GM18907 (cell line): ENCODE measurements around the gene AOPEP.
"Not testable (repeated sequence)": the region's sequence is repeated elsewhere in the genome, so short reads cannot be mapped to it uniquely, and the experiment has no call there.

Source experiments
- ATAC-seq: cut with Tn5 transposase; IDR thresholded peaks from one replicate; pipeline ENCODE4 v1.9.1; 2021; ENCODE audit warnings: mild to moderate bottlenecking, moderate library complexity; ENCODE audit not compliant: unreplicated experiment

AOPEP gene

GRCh38 chr9:94840738-94841137 is 114.2 kb downstream of the AOPEP start:
- no peak for ATAC-seq

GRCh38 chr9:94843134-94843533 is 116.6 kb downstream of the AOPEP start:
- ATAC-seq = no peak

- no peak for ATAC-seq
Observed at GRCh38 chr9:94846739-94847138, 120.2 kb downstream of the AOPEP start.

GRCh38 chr9:94847486-94847885 is 121.0 kb downstream of the AOPEP start:
- no peak for ATAC-seq

- not testable (repeated sequence) for ATAC-seq
Observed at GRCh38 chr9:94848791-94849190, 122.3 kb downstream of the AOPEP start.

- no peak for ATAC-seq
Observed at GRCh38 chr9:94850540-94851434, 124.3 kb downstream of the AOPEP start.

- ATAC-seq = no peak
Observed at GRCh38 chr9:94851467-94851866, 125.0 kb downstream of the AOPEP start.

GRCh38 chr9:94851892-94852291 is 125.4 kb downstream of the AOPEP start:
- ATAC-seq = no peak

- no peak for ATAC-seq
Observed at GRCh38 chr9:94852373-94852772, 125.9 kb downstream of the AOPEP start.

- no peak for ATAC-seq
Observed at GRCh38 chr9:94853887-94854286, 127.4 kb downstream of the AOPEP start.

- ATAC-seq = no peak
Observed at GRCh38 chr9:94855903-94856302, 129.4 kb downstream of the AOPEP start.

GRCh38 chr9:94857791-94858190 is 131.3 kb downstream of the AOPEP start:
- no peak for ATAC-seq

GRCh38 chr9:94859226-94859625 is 132.7 kb downstream of the AOPEP start:
- no peak for ATAC-seq

- ATAC-seq = no peak
Observed at GRCh38 chr9:94859891-94860290, 133.4 kb downstream of the AOPEP start.

GRCh38 chr9:94860678-94861588 is 134.4 kb downstream of the AOPEP start:
- ATAC-seq = peak; percentile 91

GRCh38 chr9:94861589-94862272 is 135.2 kb downstream of the AOPEP start:
- ATAC-seq = no peak

- no peak for ATAC-seq
Observed at GRCh38 chr9:94864196-94864595, 137.7 kb downstream of the AOPEP start.

GRCh38 chr9:94864862-94865509 is 138.5 kb downstream of the AOPEP start:
- ATAC-seq = no peak

GRCh38 chr9:94865582-94866452 is 139.3 kb downstream of the AOPEP start:
- no peak for ATAC-seq

- no peak for ATAC-seq
Observed at GRCh38 chr9:94866770-94867169, 140.3 kb downstream of the AOPEP start.
